Stimulated activated CD4-positive, alpha-beta T cell treated with anti-CD3 and anti-CD28 coated beads, TNF-alpha, amount 100 ng/mL, for 4 hours (primary cell): ENCODE data around the gene FBXW10.
A peak's percentile ranks its signal among the peaks of the same experiment; 100 is the strongest.
"Not testable (repeated sequence)": the region's sequence is repeated elsewhere in the genome, so short reads cannot be mapped to it uniquely, and the experiment has no call there.

Experiments
- DNase-seq, 3 experiments: peaks; one replicate each; pipeline ENCODE4 v3.0.0-alpha.2; 2020; ENCODE audit warnings: low read depth in 3 of 3

FBXW10 gene

GRCh38 chr17:18750242-18750641 lies 6.4 kb downstream of the FBXW10 start:
- DNase-seq: not testable (repeated sequence)

GRCh38 chr17:18753829-18754409 lies 10.1 kb downstream of the FBXW10 start:
- not testable (repeated sequence) for DNase-seq

GRCh38 chr17:18755969-18756368 lies 12.1 kb downstream of the FBXW10 start:
- DNase-seq: not testable (repeated sequence)

GRCh38 chr17:18757368-18758044 lies 13.7 kb downstream of the FBXW10 start:
- not testable (repeated sequence) for DNase-seq

- not testable (repeated sequence) for DNase-seq
Measured at GRCh38 chr17:18758344-18758743, 14.5 kb downstream of the FBXW10 start.

GRCh38 chr17:18760221-18760620 lies 16.4 kb downstream of the FBXW10 start:
- DNase-seq: not testable (repeated sequence)

GRCh38 chr17:18770572-18770971 lies 26.7 kb downstream of the FBXW10 start:
- not testable (repeated sequence) for DNase-seq

- not testable (repeated sequence) for DNase-seq
Measured at GRCh38 chr17:18771066-18771465, 27.2 kb downstream of the FBXW10 start.

GRCh38 chr17:18772471-18772870 lies 28.6 kb downstream of the FBXW10 start:
- DNase-seq: no peak

- DNase-seq: peak; percentile 91 to 94 (median 92)
Measured at GRCh38 chr17:18780991-18781718, 37.3 kb downstream of the FBXW10 start, which contains the start of gene TVP23B. Gene TVP23B (plus strand): TSS chr17:18781183. CDS start chr17:18781294, 111 bp downstream.

GRCh38 chr17:18781805-18782204 lies 38.0 kb downstream of the FBXW10 start:
- not testable (repeated sequence) for DNase-seq

GRCh38 chr17:18785933-18786332 lies 42.1 kb downstream of the FBXW10 start:
- not testable (repeated sequence) for DNase-seq

GRCh38 chr17:18786890-18787289 lies 43.0 kb downstream of the FBXW10 start:
- DNase-seq: not testable (repeated sequence)

GRCh38 chr17:18791402-18791801 lies 47.5 kb downstream of the FBXW10 start:
- not testable (repeated sequence) for DNase-seq

- not testable (repeated sequence) for DNase-seq
Measured at GRCh38 chr17:18794841-18795240, 51.0 kb downstream of the FBXW10 start.

GRCh38 chr17:18796887-18797286 lies 53.0 kb downstream of the FBXW10 start:
- DNase-seq: not testable (repeated sequence)

- DNase-seq: not testable (repeated sequence)
Measured at GRCh38 chr17:18803458-18804245, 59.8 kb downstream of the FBXW10 start.

- DNase-seq: not testable (repeated sequence)
Measured at GRCh38 chr17:18815924-18816323, 72.1 kb downstream of the FBXW10 start.

- DNase-seq: peak in 1 of 3 experiments; percentile 15
Measured at GRCh38 chr17:18816489-18817371, 72.9 kb downstream of the FBXW10 start.

- DNase-seq: not testable (repeated sequence)
Measured at GRCh38 chr17:18821430-18821829, 77.6 kb downstream of the FBXW10 start.

GRCh38 chr17:18827613-18828012 lies 83.8 kb downstream of the FBXW10 start:
- not testable (repeated sequence) for DNase-seq
